Gastrocnemius medialis (tissue), 4 donors: Measurements from ENCODE around the gene CCDC177. TPM values are rescaled to one million over a fixed set of nuclear protein-coding genes. Genes with fewer than 3 reads are reported as not detected.

ENCODE experiments used
- ATAC-seq, 2 donors: fragments of 150-250 bp; one replicate each; pipeline ENCODE4 v1.9.1; 2016
- DNase-seq, 2 donors: peaks; one replicate each; pipeline ENCODE4 v3.0.0-alpha.2; 2019
- H3K27ac ChIP-seq, 4 donors: fragments of 200-600 bp; sonication (generic); 1 replicate in 1 of 4; 2 replicates in 3 of 4; pipeline ENCODE4 v1.5.1; 2016 to 2018; ENCODE audit warnings: mild to moderate bottlenecking in 2 of 4, moderate library complexity in 1 of 4
- H3K27me3 ChIP-seq, 3 donors: fragments of 200-600 bp; sonication (generic) in 2 of 3; 1 replicate in 1 of 3; 2 replicates in 2 of 3; pipeline versions ENCODE4 v1.5.1 to v1.6.0; 2016 to 2019; ENCODE audit warnings: mild to moderate bottlenecking in 1 of 3, moderate library complexity in 1 of 3
- H3K36me3 ChIP-seq, 2 donors: fragments of 200-600 bp; sonication (generic) in 1 of 2; one replicate each; pipeline ENCODE4 v1.5.1; 2017 to 2018
- H3K4me1 ChIP-seq, 2 donors: fragments of 200-600 bp; sonication (generic) in 1 of 2; one replicate each; pipeline ENCODE4 v1.5.1; 2016 to 2017; ENCODE audit warnings: mild to moderate bottlenecking in 2 of 2
- H3K4me3 ChIP-seq, 4 donors: fragments of 200-600 bp; sonication (generic) in 3 of 4; 1 replicate in 1 of 4; 2 replicates in 3 of 4; pipeline ENCODE4 v1.5.1; 2016 to 2019; ENCODE audit warnings: mild to moderate bottlenecking in 2 of 4
- H3K9me3 ChIP-seq, 3 donors: fragments of 200-600 bp; sonication (generic) in 2 of 3; 1 replicate in 1 of 3; 2 replicates in 2 of 3; pipeline ENCODE4 v1.5.1; 2016 to 2019
- POLR2A ChIP-seq, 2 donors: fragments of 450-650 bp; IDR thresholded peaks; one replicate each; pipeline ENCODE4 v1.6.1; 2017; ENCODE audit warnings: antibody characterized with exemption in 2 of 2, mild to moderate bottlenecking in 2 of 2, moderate library complexity in 2 of 2
- in situ Hi-C, 4 donors: fragments of 200-750 bp; cut with MboI; loops; one replicate each; pipeline versions ENCODE4 v1.15.0 to v1.8.0; 2017; ENCODE audit warnings: low sequenced_read_pairs in 4 of 4
- intact Hi-C: fragments of 100-400 bp; cut with DNase I; formaldehyde crosslinking; loops from one replicate; pipeline ENCODE4 v1.15.1; 2023; ENCODE audit warnings: low total_unique reads
- total RNA-seq, 4 donors: library from RNA; depleted of rRNA; stranded (reverse); fragments of >200 nt; gene quantifications; one replicate each; pipeline versions ENCODE4 v1.1.0 to v1.2.3, GENCODE V29; 2016
- TF ChIP-seq, protein P1 (sequence below), 5 experiments: fragments of 450-650 bp in 3 of 5; fragments of 200-600 bp in 2 of 5; sonication (generic) in 2 of 5; IDR thresholded peaks in 4 of 5; conservative IDR thresholded peaks in 1 of 5; 1 replicate in 4 of 5; 2 replicates in 1 of 5; pipeline ENCODE4 v1.5.1; 2016 to 2019; ENCODE audit warnings: antibody characterized with exemption in 5 of 5, mild to moderate bottlenecking in 3 of 5, moderate library complexity in 3 of 5

Gene CCDC177
- total RNA-seq, 4 donors from 2014 or later: not detected

DNA sequence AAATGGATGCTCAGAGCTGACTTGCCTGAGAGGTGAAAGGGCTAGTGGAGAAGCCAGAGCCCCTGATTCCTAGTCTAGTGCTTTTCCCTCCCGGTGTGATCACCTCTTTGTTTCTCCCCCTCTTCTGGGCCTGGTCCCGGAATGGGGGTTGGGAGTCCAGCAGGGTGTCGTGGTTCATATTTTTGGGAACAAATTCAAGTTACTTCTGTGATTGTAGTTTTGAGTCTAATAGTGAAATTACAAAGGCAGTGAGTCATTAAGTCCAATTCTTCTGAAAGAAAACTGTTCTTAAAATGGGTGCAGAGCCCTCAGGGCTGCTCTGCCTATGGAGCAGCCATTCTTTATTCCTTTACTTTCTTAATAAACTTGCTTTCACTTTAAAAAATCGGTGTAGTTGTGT is 44.3 kb upstream of the CCDC177 start:
- H3K27ac ChIP-seq: peak overlapping the region in 1 of 4 donors; percentile 16

DNA sequence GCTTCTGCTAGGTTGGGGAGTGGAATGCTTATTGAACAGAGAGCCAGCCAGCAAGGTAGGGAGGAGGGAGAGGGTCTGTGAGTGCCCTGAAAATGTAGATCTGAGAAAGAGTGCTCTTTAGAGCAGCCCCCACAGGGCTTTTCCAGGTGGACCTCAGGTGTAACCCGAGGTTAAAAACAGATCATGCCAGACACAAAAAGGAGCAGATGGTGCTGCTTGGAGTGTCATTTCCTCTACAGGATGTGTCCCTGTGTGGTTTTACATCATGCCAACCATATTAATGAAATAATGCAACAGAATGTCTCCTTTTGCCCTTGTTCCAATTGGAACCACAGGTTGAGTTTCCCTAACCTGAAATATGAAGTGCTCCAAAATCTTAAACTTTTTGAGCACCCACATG is 43.1 kb upstream of the CCDC177 start:
- no peaks in the 10 kb centered on the region for H3K27me3 ChIP-seq
- ATAC-seq: no peak
- no peaks in the 10 kb centered on the region for H3K9me3 ChIP-seq
- H3K27ac ChIP-seq: peak overlapping the region in 3 of 4 donors; percentile 11 to 96 (median 16)
- in situ Hi-C loops (no loop called here), intact Hi-C loops (loop anchor here (2.0 kb wide), 1 partner anchor 13 kb away; no protein-coding TSS in a partner anchor)
- H3K4me3 ChIP-seq: no peak overlapping the region
- H3K36me3 ChIP-seq: no peaks in the 10 kb centered on the region
- DNase-seq: no peak
- TF ChIP-seq POLR2A (IDR thresholded peaks at IDR 0.05): no peak
- TF ChIP-seq, protein P1, sequence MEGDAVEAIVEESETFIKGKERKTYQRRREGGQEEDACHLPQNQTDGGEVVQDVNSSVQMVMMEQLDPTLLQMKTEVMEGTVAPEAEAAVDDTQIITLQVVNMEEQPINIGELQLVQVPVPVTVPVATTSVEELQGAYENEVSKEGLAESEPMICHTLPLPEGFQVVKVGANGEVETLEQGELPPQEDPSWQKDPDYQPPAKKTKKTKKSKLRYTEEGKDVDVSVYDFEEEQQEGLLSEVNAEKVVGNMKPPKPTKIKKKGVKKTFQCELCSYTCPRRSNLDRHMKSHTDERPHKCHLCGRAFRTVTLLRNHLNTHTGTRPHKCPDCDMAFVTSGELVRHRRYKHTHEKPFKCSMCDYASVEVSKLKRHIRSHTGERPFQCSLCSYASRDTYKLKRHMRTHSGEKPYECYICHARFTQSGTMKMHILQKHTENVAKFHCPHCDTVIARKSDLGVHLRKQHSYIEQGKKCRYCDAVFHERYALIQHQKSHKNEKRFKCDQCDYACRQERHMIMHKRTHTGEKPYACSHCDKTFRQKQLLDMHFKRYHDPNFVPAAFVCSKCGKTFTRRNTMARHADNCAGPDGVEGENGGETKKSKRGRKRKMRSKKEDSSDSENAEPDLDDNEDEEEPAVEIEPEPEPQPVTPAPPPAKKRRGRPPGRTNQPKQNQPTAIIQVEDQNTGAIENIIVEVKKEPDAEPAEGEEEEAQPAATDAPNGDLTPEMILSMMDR (IDR thresholded peaks at IDR 0.05 in 4 of 5, conservative IDR thresholded peaks at IDR 0.05 in 1 of 5): no peak
- peaks cover 71 to 84% of the 10 kb centered on the region in 2 donors for H3K4me1 ChIP-seq

More for the DNA sequence above, 44.3 kb upstream of the CCDC177 start:
- no peak for TF ChIP-seq POLR2A (IDR thresholded peaks at IDR 0.05)
- TF ChIP-seq, protein P1 (IDR thresholded peaks at IDR 0.05 in 4 of 5, conservative IDR thresholded peaks at IDR 0.05 in 1 of 5): no peak
- Histone ChIP-seq H3K4me3 (no peak overlapping the region), H3K36me3 (no peaks in the 10 kb centered on the region), H3K27me3 (no peaks in the 10 kb centered on the region), H3K9me3 (no peaks in the 10 kb centered on the region), H3K4me1 (peaks cover 60 to 77% of the 10 kb centered on the region in 2 donors)
- ATAC-seq (no peak), DNase-seq (no peak)
- intact Hi-C loops: no loop called here
- in situ Hi-C loops: no loop called here

DNA sequence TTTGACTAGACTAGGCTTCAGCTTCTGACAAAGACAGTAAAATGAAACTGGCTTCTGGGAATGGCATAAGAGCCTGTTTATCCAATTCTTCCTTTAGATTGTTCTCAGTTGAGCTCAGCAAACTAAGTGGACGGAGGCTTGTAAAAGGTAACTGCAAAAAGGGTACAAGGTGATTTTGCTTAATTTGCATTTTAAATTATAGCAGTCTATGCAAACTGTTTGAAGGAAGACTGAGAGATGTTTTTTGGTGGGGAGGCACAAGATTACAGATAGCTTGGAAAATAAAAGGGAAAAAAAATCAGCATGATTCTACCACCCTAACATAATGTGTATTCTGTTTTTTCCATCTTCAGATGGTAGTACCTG is 41.7 kb upstream of the CCDC177 start:
- ATAC-seq (no peak), DNase-seq (no peak)
- Histone ChIP-seq H3K4me1 (peaks cover 76 to 82% of the 10 kb centered on the region in 2 donors), H3K36me3 (no peaks in the 10 kb centered on the region), H3K27me3 (no peaks in the 10 kb centered on the region), H3K9me3 (no peaks in the 10 kb centered on the region), H3K4me3 (peak overlapping the region in 3 of 4 donors; percentile 26 to 50 (median 32)), H3K27ac (peak overlapping the region; percentile 67 to 99 (median 96))
- intact Hi-C loops (loop anchor here (2.0 kb wide), 1 partner anchor 14 kb away; no protein-coding TSS in a partner anchor), in situ Hi-C loops (no loop called here)
- no peak for TF ChIP-seq POLR2A (IDR thresholded peaks at IDR 0.05)
- TF ChIP-seq, protein P1 (IDR thresholded peaks at IDR 0.05 in 4 of 5, conservative IDR thresholded peaks at IDR 0.05 in 1 of 5): no peak

DNA sequence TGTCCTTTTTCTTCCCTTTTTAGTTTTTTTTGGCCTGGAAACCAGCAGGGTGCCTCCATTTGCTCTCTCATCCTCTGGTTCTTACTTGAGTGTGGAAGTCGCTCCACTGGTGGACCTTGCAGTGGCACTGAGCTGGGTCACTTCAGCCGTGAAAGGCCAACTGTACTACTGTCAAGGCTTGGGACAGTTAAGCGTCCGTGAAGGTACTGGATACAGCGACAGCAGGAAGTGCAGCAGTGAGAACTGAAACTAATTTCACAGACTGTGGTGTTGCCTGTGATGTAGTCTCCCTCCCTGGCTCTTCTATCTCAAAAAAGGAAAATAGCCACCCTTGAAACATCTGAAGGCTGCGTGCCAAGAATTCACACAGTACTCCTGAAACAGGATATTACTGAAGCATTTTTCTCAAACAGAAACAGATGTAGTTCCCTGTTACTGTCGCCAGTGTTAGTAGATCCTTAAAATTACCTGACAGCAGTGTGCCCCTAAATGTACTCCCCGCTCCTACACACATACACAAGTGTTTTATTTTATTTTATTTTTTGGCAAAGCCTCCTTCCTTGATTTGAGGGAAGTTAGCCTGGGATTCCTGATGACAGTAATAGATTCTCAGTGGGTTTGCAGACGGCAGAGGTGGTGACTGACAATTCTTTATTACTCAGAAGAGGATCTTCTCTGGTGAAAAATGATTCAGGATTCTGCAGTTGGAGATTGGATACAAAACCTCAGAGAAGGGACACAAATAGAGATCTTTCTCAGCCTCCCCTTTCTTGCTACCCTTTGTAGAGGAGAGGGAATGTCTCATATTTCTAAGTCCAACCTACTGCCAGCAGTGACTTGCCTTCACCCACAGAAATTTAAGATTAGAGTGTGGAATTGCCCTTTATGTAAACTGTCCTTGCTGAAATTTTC is 41.1 kb upstream of the CCDC177 start:
- H3K4me1 ChIP-seq: peaks cover 71 to 78% of the 10 kb centered on the region in 2 donors
- peak overlapping the region; percentile 12 to 50 (median 29) for H3K4me3 ChIP-seq
- peak overlapping the region; percentile 67 to 99 (median 96) for H3K27ac ChIP-seq
- intact Hi-C loops (loop anchor here (2.0 kb wide), 1 partner anchor 15 kb away; no protein-coding TSS in a partner anchor), in situ Hi-C loops (no loop called here)
- H3K9me3 ChIP-seq: no peaks in the 10 kb centered on the region
- no peaks in the 10 kb centered on the region for H3K27me3 ChIP-seq
- peak in 1 of 2 donors; percentile 12 for TF ChIP-seq POLR2A (IDR thresholded peaks at IDR 0.05)
- TF ChIP-seq, protein P1 (IDR thresholded peaks at IDR 0.05 in 4 of 5, conservative IDR thresholded peaks at IDR 0.05 in 1 of 5): peak in 1 of 5 experiments; percentile 5
- DNase-seq (peak; percentile 50), ATAC-seq (peak; percentile 4 to 20)
- no peaks in the 10 kb centered on the region for H3K36me3 ChIP-seq
